Tibial artery (tissue), 4 donors: ENCODE measurements around the gene SLC47A1.
"Not testable (repeated sequence)": the region's sequence is repeated elsewhere in the genome, so short reads cannot be mapped to it uniquely, and the experiment has no call there.

Experiments used
- DNase-seq, 2 donors: peaks; one replicate each; pipeline ENCODE4 v3.0.0-alpha.2; 2019
- H3K27ac ChIP-seq, 2 donors: fragments of 200-600 bp; sonication (generic) in 1 of 2; 1 replicate in 1 of 2; 2 replicates in 1 of 2; pipeline ENCODE4 v1.5.1; 2018 to 2019; ENCODE audit warnings: mild to moderate bottlenecking in 1 of 2
- H3K27me3 ChIP-seq, 2 donors: fragments of 200-600 bp; sonication (generic) in 1 of 2; one replicate each; pipeline versions ENCODE4 v1.5.1 to v1.6.0; 2016 to 2019
- H3K36me3 ChIP-seq, 3 donors: fragments of 200-600 bp; sonication (generic) in 2 of 3; one replicate each; pipeline ENCODE4 v1.5.1; 2016 to 2019; ENCODE audit warnings: mild to moderate bottlenecking in 2 of 3
- H3K4me1 ChIP-seq, 4 donors: fragments of 200-600 bp; sonication (generic) in 2 of 4; 1 replicate in 3 of 4; 2 replicates in 1 of 4; pipeline ENCODE4 v1.5.1; 2016 to 2019
- H3K4me3 ChIP-seq, 2 donors: fragments of 200-600 bp; sonication (generic) in 1 of 2; 1 replicate in 1 of 2; 2 replicates in 1 of 2; pipeline ENCODE4 v1.5.1; 2018 to 2019; ENCODE audit warnings: mild to moderate bottlenecking in 2 of 2
- H3K9me3 ChIP-seq, 3 donors: fragments of 200-600 bp; sonication (generic) in 1 of 3; one replicate each; pipeline ENCODE4 v1.5.1; 2016 to 2019
- intact Hi-C: fragments of 100-400 bp; cut with DNase I; formaldehyde crosslinking; loops from one replicate; pipeline ENCODE4 v1.15.0; 2023; ENCODE audit warnings: low total_unique reads
- TF ChIP-seq, protein P1 (sequence below), 2 experiments: fragments of 200-600 bp in 1 of 2; fragments of 450-650 bp in 1 of 2; IDR thresholded peaks; one replicate each; pipeline ENCODE4 v1.5.1; 2017 to 2019; ENCODE audit warnings: antibody characterized with exemption in 2 of 2, mild to moderate bottlenecking in 1 of 2, moderate library complexity in 1 of 2

Gene SLC47A1

DNA sequence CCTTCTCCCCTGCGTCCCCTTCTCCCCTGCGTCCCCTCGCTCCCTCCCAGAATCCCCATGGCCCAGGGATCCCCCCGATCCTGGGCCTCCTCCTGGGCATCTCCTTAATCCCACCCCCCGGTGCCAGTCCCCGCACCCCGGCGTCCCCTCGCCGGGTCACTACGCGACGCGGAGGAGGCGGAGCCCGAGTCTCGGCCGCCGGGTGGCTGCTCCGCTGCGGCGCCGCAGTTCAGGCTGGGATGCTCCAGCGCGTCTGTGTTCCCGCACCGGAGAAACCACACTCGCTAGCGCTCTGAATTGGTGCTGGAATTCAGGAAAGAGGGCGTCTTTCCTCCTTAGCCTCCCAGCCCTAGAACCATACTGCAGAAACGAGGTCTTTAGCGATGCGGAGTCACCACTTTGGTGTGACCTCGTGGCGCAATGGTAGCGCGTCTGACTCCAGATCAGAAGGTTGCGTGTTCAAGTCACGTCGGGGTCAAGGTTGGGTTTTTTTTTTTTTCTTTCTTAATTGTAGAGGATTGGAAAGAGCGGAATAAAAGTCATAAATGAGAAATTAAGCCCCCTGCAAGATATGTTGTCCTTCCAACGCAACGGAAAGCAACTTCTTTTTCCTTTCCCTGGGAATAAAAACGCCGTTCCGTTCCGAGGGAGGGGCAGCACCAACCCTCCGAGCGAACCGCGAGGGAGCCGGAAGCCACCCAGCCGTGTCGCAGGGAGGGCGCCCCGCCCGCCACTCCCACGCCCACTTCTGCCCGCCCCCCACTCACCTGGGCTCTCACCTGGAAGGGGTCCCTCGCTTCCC, 25.7 kb upstream of the SLC47A1 start:
- DNase-seq, result peak; percentile 93 to 95
- H3K9me3 ChIP-seq, result no peaks in the 10 kb centered on the region
- TF ChIP-seq, protein P1, sequence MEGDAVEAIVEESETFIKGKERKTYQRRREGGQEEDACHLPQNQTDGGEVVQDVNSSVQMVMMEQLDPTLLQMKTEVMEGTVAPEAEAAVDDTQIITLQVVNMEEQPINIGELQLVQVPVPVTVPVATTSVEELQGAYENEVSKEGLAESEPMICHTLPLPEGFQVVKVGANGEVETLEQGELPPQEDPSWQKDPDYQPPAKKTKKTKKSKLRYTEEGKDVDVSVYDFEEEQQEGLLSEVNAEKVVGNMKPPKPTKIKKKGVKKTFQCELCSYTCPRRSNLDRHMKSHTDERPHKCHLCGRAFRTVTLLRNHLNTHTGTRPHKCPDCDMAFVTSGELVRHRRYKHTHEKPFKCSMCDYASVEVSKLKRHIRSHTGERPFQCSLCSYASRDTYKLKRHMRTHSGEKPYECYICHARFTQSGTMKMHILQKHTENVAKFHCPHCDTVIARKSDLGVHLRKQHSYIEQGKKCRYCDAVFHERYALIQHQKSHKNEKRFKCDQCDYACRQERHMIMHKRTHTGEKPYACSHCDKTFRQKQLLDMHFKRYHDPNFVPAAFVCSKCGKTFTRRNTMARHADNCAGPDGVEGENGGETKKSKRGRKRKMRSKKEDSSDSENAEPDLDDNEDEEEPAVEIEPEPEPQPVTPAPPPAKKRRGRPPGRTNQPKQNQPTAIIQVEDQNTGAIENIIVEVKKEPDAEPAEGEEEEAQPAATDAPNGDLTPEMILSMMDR (IDR thresholded peaks at IDR 0.05), result peak in 1 of 2 experiments; percentile 11
- H3K27me3 ChIP-seq, result no peaks in the 10 kb centered on the region
- H3K27ac ChIP-seq, result peak overlapping the region; percentile 98
- intact Hi-C loops, result loop anchor here (5.0 kb wide), 2 partner anchors 131 to 1681 kb away; partner anchors contain the start of gene MAPK7
- H3K36me3 ChIP-seq, result no peaks in the 10 kb centered on the region
- peak overlapping the region; percentile 77 to 96 for H3K4me3 ChIP-seq
- peaks cover 0 to 5% (median 2%) of the 10 kb centered on the region in 4 donors for H3K4me1 ChIP-seq

DNA sequence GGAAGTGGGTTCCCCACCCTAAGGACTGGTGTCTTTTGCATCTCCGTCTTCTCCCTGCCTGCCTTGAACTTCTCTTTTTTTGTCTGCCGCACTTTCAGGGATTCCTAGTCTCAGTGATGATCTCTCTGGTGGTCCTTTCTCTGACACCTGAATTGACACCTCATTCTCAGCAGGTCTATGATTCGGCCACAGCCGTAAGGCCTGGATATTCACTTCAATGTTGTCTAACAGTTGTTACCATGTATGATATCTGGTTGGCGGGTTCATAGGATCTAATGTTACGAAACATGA, 25.1 kb upstream of the SLC47A1 start:
- no peaks in the 10 kb centered on the region for H3K9me3 ChIP-seq
- no peak for DNase-seq
- H3K4me1 ChIP-seq, result peaks cover 0 to 10% (median 7%) of the 10 kb centered on the region in 4 donors
- peak overlapping the region; percentile 98 for H3K27ac ChIP-seq
- H3K36me3 ChIP-seq, result no peaks in the 10 kb centered on the region
- H3K27me3 ChIP-seq, result no peaks in the 10 kb centered on the region
- peak overlapping the region; percentile 77 to 96 for H3K4me3 ChIP-seq
- intact Hi-C loops, result loop anchor here (5.0 kb wide), 2 partner anchors 131 to 1681 kb away; partner anchors contain the start of gene MAPK7
- TF ChIP-seq, protein P1 (IDR thresholded peaks at IDR 0.05), result no peak

GRCh38 chr17:19509281-19509852, 24.3 kb upstream of the SLC47A1 start:
- not testable (repeated sequence) for H3K36me3 ChIP-seq, H3K9me3 ChIP-seq, H3K4me3 ChIP-seq, DNase-seq, H3K27me3 ChIP-seq
- H3K4me1 ChIP-seq, result peaks cover 0 to 15% (median 11%) of the 10 kb centered on the region in 4 donors
- intact Hi-C loops, result loop anchor here (5.0 kb wide), 2 partner anchors 132 to 1682 kb away; partner anchors contain the start of gene MAPK7
- peak overlapping the region in 1 of 2 donors; percentile 98 for H3K27ac ChIP-seq

GRCh38 chr17:19510903-19511302, 22.8 kb upstream of the SLC47A1 start:
- H3K36me3 ChIP-seq, result no peaks in the 10 kb centered on the region
- no peaks in the 10 kb centered on the region for H3K27me3 ChIP-seq
- peaks cover 0 to 20% (median 11%) of the 10 kb centered on the region in 4 donors for H3K4me1 ChIP-seq
- TF ChIP-seq, protein P1 (IDR thresholded peaks at IDR 0.05), result no peak
- H3K9me3 ChIP-seq, result no peaks in the 10 kb centered on the region
- peak overlapping the region; percentile 10 to 21 for H3K27ac ChIP-seq
- intact Hi-C loops, result loop anchor here (5.0 kb wide), 2 partner anchors 136 to 256 kb away; partner anchors contain the start of gene ALDH3A2
- DNase-seq, result no peak
- H3K4me3 ChIP-seq, result no peak overlapping the region

DNA sequence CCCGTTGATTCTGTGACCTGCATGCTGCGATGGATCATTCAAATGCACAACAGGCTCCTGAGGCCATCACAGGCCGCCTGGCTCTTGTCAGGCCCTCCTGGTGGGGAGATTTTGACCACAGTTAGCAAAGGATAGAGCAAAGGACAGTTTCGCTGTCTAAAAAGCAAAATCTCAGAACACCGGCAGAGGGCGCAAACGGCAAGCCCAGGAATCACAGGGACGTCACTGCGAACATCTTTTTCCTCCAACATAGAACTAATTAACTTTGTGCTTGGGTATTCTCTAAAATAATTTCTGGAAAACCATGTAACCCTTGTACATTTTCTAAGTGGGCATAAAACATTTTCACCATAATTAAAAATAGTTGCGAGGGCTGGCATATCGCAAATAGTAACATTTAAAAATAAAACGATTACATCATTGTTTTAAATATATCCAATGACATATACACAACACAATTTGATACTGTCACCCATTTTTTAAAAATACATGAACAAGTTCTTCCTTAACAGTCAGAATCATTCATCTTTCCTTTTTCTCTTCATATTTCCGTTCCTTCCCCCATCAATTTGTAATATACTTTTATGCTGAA, 19.7 kb upstream of the SLC47A1 start:
- Histone ChIP-seq H3K27ac (peak overlapping the region; percentile 69 to 77), H3K36me3 (no peaks in the 10 kb centered on the region), H3K27me3 (no peaks in the 10 kb centered on the region), H3K4me3 (peak overlapping the region in 1 of 2 donors; percentile 30), H3K4me1 (peaks cover 0 to 17% (median 9%) of the 10 kb centered on the region in 4 donors), H3K9me3 (no peaks in the 10 kb centered on the region)
- intact Hi-C loops, result loop anchor here (5.0 kb wide), 2 partner anchors 133 to 253 kb away; partner anchors contain the start of gene ALDH3A2
- TF ChIP-seq, protein P1 (IDR thresholded peaks at IDR 0.05), result peak; percentile 93 to 95
- DNase-seq, result peak; percentile 62 to 81
